ENCODE results near the gene SLC39A2. TPM values are rescaled to one million over a fixed set of nuclear protein-coding genes. Genes with fewer than 3 reads are reported as not detected.
"Not testable (repeated sequence)": the region's sequence is repeated elsewhere in the genome, so short reads cannot be mapped to it uniquely, and the experiment has no call there.

The SLC39A2 gene
- total RNA-seq, 2 donors from 2014 or later = 1.7 to 20.1 TPM

- Histone ChIP-seq H3K27me3 (replicated peaks; ENCODE audit: insufficient read depth) (no peaks in the 10 kb centered on the region), H3K36me3 (no peaks in the 10 kb centered on the region), H3K4me1 (replicated peaks) (no peaks in the 10 kb centered on the region), H3K27ac (no peak overlapping the region), H3K9me3 (no peaks in the 10 kb centered on the region), H3K4me3 (no peak overlapping the region)
- 6% methylated on average over 1 of the region's 1 CpG for WGBS
- intact Hi-C loops (cut with DNase I) = loop anchor here (10.0 kb wide), 1 partner anchor 514 kb away; the partner anchor contains the start of genes PIP4P1 and PNP
- TF ChIP-seq CTCF (IDR thresholded peaks at IDR 0.05) (no peak), POLR2A (IDR thresholded peaks at IDR 0.05) (no peak), POLR2AphosphoS5 (IDR thresholded peaks at IDR 0.05) (peak; percentile 18)
- peak; percentile 34 for DNase-seq (ENCODE audit: low spot score)
These were observed 20.4 kb upstream of the SLC39A2 start for GRCh38 chr14:20978687-20979086.

GRCh38 chr14:20980906-20981305, 18.2 kb upstream of the SLC39A2 start:
- Histone ChIP-seq H3K36me3 (no peaks in the 10 kb centered on the region), H3K4me1 (replicated peaks) (no peaks in the 10 kb centered on the region), H3K4me3 (no peak overlapping the region), H3K27ac (no peak overlapping the region), H3K27me3 (replicated peaks; ENCODE audit: insufficient read depth) (no peaks in the 10 kb centered on the region), H3K9me3 (no peaks in the 10 kb centered on the region)
- intact Hi-C loops (cut with DNase I) = no loop called here
- no peak for TF ChIP-seq CTCF (IDR thresholded peaks at IDR 0.05)
- TF ChIP-seq POLR2A (IDR thresholded peaks at IDR 0.05) = no peak
- no peak for TF ChIP-seq POLR2AphosphoS5 (IDR thresholded peaks at IDR 0.05)
- WGBS = 60% methylated on average over 1 of the region's 1 CpG
- DNase-seq (ENCODE audit: low spot score) = no peak

GRCh38 chr14:20982646-20983369, 16.3 kb upstream of the SLC39A2 start:
- no peaks in the 10 kb centered on the region for H3K4me1 ChIP-seq (replicated peaks)
- H3K9me3 ChIP-seq = no peaks in the 10 kb centered on the region
- intact Hi-C loops (cut with DNase I) = no loop called here

GRCh38 chr14:20985650-20986049, 13.4 kb upstream of the SLC39A2 start:
- H3K27me3 ChIP-seq (replicated peaks; ENCODE audit: insufficient read depth); H3K27ac ChIP-seq; H3K4me1 ChIP-seq (replicated peaks); intact Hi-C loops (cut with DNase I); H3K36me3 ChIP-seq; H3K4me3 ChIP-seq; H3K9me3 ChIP-seq; DNase-seq (ENCODE audit: low spot score): not testable (repeated sequence)
- 92% methylated on average over 4 of the region's 4 CpGs for WGBS

More at GRCh38 chr14:20982646-20983369, 16.3 kb upstream of the SLC39A2 start:
- no peak overlapping the region for H3K4me3 ChIP-seq
- no peaks in the 10 kb centered on the region for H3K27me3 ChIP-seq (replicated peaks; ENCODE audit: insufficient read depth)
- 85% methylated on average over 2 of the region's 2 CpGs for WGBS
- no peak for TF ChIP-seq POLR2A (IDR thresholded peaks at IDR 0.05)
- TF ChIP-seq CTCF (IDR thresholded peaks at IDR 0.05) = no peak
- no peak for TF ChIP-seq POLR2AphosphoS5 (IDR thresholded peaks at IDR 0.05)
- H3K36me3 ChIP-seq = no peaks in the 10 kb centered on the region
- H3K27ac ChIP-seq = no peak overlapping the region
- no peak for DNase-seq (ENCODE audit: low spot score)

GRCh38 chr14:20986811-20987210, 12.3 kb upstream of the SLC39A2 start:
- no peaks in the 10 kb centered on the region for H3K36me3 ChIP-seq
- no peaks in the 10 kb centered on the region for H3K27me3 ChIP-seq (replicated peaks; ENCODE audit: insufficient read depth)
- no peak overlapping the region for H3K27ac ChIP-seq
- peaks cover 12% of the 10 kb centered on the region for H3K4me1 ChIP-seq (replicated peaks)
- WGBS = 41% methylated on average over 2 of the region's 2 CpGs
- no peaks in the 10 kb centered on the region for H3K9me3 ChIP-seq
- no peak overlapping the region for H3K4me3 ChIP-seq
- intact Hi-C loops (cut with DNase I) = no loop called here
- peak; percentile 20 for TF ChIP-seq POLR2AphosphoS5 (IDR thresholded peaks at IDR 0.05)
- TF ChIP-seq POLR2A (IDR thresholded peaks at IDR 0.05) = no peak
- no peak for DNase-seq (ENCODE audit: low spot score)
